GM21723 (cell line): ENCODE measurements around the gene TMC5.

ENCODE experiments used
- ATAC-seq: cut with Tn5 transposase; IDR thresholded peaks from one replicate; pipeline ENCODE4 v1.9.1; 2021; ENCODE audit warnings: mild to moderate bottlenecking, moderate library complexity; ENCODE audit not compliant: unreplicated experiment

Gene TMC5

GRCh38 chr16:19450186-19450585, 32.5 kb downstream of the TMC5 start:
- ATAC-seq, result no peak

GRCh38 chr16:19458722-19459379, 41.2 kb downstream of the TMC5 start:
- no peak for ATAC-seq

GRCh38 chr16:19460397-19460796, 42.7 kb downstream of the TMC5 start:
- ATAC-seq, result no peak

GRCh38 chr16:19463468-19464315, 46.0 kb downstream of the TMC5 start:
- no peak for ATAC-seq

- no peak for ATAC-seq
Observed at GRCh38 chr16:19468300-19468699, 50.6 kb downstream of the TMC5 start.

- ATAC-seq, result no peak
Observed at GRCh38 chr16:19472482-19472881, 54.8 kb downstream of the TMC5 start.

GRCh38 chr16:19474617-19475016, 56.9 kb downstream of the TMC5 start:
- ATAC-seq, result no peak

- no peak for ATAC-seq
Observed at GRCh38 chr16:19478505-19478904, 60.8 kb downstream of the TMC5 start.

GRCh38 chr16:19479302-19479721, 61.6 kb downstream of the TMC5 start:
- no peak for ATAC-seq

- ATAC-seq, result no peak
Observed at GRCh38 chr16:19481296-19481695, 63.6 kb downstream of the TMC5 start.

- no peak for ATAC-seq
Observed at GRCh38 chr16:19481769-19482168, 64.1 kb downstream of the TMC5 start.

- no peak for ATAC-seq
Observed at GRCh38 chr16:19482291-19482690, 64.6 kb downstream of the TMC5 start.

- ATAC-seq, result no peak
Observed at GRCh38 chr16:19484096-19484495, 66.4 kb downstream of the TMC5 start.

GRCh38 chr16:19485611-19486010, 67.9 kb downstream of the TMC5 start:
- no peak for ATAC-seq

- ATAC-seq, result no peak
Observed at GRCh38 chr16:19486051-19486450, 68.4 kb downstream of the TMC5 start.

- ATAC-seq, result no peak
Observed at GRCh38 chr16:19486750-19487325, 69.2 kb downstream of the TMC5 start.

GRCh38 chr16:19488213-19488640, 70.5 kb downstream of the TMC5 start:
- no peak for ATAC-seq

GRCh38 chr16:19490619-19491018, 72.9 kb downstream of the TMC5 start:
- no peak for ATAC-seq

- no peak for ATAC-seq
Observed at GRCh38 chr16:19497176-19497575, 79.5 kb downstream of the TMC5 start.

- no peak for ATAC-seq
Observed at GRCh38 chr16:19499006-19499405, 81.3 kb downstream of the TMC5 start.

- ATAC-seq, result no peak
Observed at GRCh38 chr16:19499481-19499880, 81.8 kb downstream of the TMC5 start.
